ENCODE results near the gene SAPCD2.

Gene SAPCD2

GRCh38 chr9:137080260-137081122 lies 10.1 kb upstream of the SAPCD2 start:
- no peak for DNase-seq

DNA sequence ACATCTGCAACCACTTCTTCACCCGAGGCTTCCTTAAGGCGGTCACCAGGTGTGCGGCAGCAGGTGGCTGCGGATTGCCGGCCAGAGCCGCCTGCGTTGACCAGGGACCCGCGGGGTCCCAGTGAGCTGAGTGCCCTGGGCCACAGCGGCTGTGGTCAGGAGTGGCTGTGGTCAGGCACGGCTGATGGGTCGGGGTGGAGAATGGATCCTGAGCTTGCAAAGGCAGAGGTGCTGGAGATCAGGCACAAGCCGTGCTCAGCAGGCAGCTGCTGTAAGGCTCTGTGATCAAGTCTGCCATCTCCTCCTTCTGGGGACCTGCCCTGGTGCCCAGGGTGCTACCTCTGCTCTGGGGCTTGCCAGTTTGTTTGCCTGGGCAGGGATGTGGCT lies 9.0 kb upstream of the SAPCD2 start:
- no peak for DNase-seq

GRCh38 chr9:137078701-137079400 lies 8.5 kb upstream of the SAPCD2 start:
- DNase-seq: no peak

DNA sequence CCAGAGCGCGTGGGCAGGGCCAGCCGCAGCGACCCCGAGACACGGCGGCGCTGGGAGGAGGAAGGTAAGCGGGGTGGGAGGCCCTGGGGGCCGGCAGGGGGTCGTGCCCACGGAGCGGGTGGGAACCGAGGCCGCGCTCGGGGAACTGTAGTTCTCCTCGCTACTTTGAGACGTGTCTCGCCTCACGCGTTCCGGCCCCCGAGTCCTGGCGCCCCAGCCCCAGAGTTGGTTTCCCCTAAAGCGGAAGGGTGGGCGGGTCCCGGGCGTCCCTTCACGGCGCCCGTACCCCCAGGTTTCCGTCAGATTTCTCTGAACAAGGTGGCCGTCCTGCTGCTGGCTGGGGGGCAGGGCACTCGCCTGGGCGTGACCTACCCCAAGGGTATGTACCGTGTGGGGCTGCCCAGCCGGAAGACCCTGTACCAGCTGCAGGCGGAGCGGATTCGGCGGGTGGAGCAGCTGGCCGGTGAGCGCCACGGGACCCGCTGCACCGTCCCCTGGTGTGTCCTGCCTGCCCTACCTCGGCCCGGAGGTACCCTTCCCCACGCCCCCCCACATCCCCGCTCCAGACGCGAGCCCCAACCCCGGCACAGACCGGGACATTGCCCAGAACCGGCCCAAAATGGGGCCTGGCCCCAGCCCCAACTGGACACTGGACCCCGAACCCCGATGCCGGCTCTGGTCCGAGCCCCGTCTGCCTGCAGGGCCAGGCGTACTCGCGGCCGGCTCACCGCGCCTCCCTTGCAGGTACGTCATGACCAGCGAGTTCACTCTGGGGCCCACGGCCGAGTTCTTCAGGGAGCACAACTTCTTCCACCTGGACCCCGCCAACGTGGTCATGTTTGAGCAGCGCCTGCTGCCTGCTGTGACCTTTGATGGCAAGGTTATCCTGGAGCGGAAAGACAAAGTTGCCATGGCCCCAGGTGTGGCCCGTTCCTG lies 7.7 kb upstream of the SAPCD2 start:
- DNase-seq: peak; percentile 18

- peak; percentile 65 for DNase-seq
These were observed 6.8 kb upstream of the SAPCD2 start, which contains the start of gene UAP1L1 for GRCh38 chr9:137077010-137077747. Gene UAP1L1 (plus strand): TSS chr9:137077517. CDS start chr9:137077533, 16 bp downstream.

- no peak for DNase-seq
These were observed 6.3 kb upstream of the SAPCD2 start for GRCh38 chr9:137076636-137077009.

GRCh38 chr9:137075275-137075775 lies 5.0 kb upstream of the SAPCD2 start:
- no peak for DNase-seq

DNA sequence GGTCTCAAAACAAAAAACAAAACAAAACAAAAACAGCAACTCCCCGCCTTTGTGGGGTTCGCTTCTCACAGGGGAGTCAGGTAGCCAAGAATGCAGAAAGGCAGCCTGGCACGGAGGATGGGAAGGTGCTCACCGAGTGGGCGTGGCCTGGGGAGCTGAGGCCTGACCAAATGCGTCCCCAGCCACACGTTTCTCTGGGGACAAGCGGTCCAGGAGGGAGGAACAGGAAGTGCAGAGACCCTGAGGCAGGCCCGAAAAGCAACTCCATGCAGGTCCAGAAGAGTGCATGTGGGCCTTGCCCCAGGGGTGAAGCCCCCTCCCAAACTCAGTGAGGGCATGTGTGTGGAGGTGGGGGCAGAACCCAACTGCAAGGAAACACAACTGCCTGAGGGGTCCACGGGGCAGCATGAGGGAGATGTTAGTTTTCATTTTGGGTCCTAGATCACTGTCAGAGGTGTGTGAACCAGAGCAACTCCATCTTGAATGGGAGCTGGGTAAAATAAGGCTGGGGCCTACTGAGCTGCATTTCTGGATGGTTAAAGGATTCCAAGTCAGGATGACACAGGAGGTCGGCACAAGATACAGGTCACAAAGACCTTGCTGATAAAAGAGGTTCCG lies 4.4 kb upstream of the SAPCD2 start:
- no peak for DNase-seq

GRCh38 chr9:137073992-137074399 lies 3.6 kb upstream of the SAPCD2 start:
- no peak for DNase-seq

DNA sequence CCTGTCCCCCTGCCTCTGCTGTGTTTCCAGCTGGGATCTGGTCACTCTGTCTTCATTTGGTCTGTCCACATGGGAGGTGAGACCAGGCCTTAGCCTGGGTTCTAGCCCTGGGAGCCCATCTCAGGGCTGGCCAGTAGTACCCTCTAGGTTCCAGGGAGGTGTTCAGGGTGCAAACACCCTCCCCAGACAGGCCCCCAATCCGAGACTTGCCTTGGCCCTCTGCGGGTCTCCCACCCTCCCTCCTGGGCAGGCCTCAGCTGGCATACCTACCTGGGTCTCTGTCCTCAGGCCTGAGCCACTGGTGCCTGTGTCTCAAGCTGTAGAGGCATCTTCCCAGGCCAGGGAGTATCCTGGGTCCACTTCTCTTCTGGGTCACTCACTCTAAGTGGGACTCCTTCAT lies 925 bp upstream of the SAPCD2 start:
- no peak for DNase-seq

DNA sequence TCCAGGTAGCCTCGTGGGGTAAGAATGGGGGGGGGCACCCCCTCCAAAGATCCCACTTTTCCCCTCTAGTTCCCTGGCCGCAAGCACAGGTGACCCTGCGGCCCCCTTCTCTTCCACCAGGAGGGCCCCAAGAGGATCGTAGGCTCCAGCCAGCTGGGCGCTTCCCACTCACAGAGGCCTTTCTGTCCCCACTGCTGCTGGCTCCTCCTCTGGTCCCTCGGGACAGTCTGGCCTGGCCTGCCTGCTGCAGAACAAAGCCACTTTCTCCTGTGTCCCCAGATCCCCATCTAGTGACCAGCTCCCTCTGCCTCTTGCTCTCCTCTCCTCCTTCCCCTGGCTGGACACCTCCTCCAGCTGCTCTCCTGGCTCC lies 534 bp upstream of the SAPCD2 start:
- DNase-seq: no peak

DNA sequence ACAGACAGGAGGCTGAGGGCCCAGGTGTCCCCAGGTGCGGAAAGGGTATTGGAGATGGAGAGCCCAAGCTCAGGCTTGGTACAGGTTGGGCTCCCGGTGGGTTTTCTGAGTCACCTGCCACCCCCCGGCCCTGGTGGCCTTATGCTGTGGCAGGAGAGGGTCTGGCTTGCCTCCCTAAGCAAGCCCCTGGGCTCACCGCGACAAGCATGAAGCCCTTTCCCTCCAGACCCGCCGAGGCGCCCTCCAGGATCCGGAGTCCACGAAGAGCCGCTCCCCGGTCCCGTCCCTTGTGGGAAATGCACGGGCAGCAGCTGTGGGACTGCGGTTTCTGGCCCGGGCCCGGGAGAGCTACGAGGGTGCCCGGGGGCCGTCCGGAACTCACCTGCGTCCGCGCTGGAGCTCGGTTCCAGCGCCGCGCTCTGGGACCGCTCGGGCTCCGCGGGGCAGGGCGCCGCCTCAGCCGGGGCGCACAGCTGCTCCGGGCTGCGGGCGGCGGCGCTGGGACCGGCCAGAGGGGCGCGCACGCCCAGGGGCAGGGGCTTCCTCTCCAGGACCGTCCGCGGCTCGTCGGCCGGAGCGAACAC lies 757 bp downstream of the SAPCD2 start:
- no peak for DNase-seq

DNA sequence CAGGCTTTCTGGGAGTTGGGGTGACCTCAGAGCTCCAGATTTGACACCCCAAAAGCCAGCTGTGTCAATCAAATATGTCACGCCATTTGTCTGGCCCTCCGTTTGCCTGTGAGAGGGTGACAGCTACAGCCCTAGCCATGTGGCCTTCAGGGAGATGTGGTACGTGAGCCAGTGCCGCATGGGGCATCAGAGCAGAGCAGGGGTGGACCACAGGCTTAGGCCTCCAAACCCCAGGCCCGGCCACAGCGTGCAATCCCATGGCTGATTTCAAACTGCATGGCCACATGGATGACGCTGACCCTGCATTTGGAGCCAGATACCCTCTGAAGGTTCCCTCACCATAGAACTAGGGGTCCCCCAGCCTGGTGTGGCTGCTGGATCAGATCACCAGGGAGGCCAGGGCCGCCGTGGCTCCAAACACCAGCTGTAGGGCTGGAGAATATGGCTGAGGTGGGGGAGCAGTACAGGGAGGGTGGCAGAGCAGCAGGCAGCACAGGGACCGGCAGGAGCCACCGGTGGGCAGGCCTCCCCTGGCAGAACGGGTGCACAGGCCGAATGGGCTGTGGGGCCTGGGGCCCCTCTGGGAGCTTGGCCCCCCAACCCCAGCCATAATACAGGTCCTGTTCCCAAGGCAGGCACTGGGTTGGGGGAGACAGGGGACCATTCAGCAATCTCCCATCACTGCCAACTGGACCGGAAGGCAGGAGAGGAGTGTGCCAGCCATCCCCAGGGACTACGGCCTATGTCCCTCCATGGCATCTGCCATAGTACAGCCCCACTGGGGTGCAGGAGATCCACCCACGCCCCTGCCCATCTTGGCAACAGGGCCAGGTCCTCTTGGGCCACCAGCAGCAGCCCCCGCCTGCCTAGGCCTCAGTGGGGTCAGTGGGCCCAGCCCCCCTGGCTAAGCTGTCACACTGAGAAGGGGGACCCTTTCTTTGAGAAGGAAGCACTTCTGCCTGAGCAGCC lies 1.5 kb downstream of the SAPCD2 start:
- DNase-seq: no peak

DNA sequence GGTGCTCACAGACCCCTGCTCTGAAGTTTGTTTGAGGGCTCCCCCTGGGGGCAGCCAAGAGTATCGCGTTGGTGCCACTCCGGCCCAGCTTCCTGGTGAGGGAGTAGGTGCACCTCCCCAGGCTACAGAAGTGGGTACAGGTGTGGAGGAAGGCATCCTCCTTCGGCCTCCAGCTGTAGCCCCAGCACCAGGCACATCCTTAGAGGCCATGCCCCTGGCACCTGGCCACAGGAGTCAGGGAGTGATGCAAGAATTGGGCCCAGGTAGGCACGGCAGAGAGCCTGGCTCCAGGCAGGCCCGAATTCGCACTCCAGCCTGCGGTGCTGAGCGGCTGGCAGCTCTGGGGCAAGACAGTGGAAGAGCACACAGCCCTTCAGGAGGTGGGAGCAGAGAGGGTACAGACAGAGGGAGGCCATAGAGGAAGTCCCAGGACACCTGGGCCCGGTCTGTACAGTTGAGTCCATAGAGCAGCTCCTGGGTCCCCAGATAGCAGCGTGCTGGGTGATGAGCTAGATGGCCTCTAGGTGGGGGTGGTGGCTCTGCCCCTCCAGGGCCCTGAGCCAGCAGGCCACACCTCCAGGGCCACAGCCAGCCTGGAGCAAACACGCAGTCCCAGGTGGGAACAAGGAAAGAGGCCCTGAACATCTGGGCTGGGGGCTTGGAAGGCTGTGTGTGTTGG lies 2.4 kb downstream of the SAPCD2 start:
- peak; percentile 61 for DNase-seq

DNA sequence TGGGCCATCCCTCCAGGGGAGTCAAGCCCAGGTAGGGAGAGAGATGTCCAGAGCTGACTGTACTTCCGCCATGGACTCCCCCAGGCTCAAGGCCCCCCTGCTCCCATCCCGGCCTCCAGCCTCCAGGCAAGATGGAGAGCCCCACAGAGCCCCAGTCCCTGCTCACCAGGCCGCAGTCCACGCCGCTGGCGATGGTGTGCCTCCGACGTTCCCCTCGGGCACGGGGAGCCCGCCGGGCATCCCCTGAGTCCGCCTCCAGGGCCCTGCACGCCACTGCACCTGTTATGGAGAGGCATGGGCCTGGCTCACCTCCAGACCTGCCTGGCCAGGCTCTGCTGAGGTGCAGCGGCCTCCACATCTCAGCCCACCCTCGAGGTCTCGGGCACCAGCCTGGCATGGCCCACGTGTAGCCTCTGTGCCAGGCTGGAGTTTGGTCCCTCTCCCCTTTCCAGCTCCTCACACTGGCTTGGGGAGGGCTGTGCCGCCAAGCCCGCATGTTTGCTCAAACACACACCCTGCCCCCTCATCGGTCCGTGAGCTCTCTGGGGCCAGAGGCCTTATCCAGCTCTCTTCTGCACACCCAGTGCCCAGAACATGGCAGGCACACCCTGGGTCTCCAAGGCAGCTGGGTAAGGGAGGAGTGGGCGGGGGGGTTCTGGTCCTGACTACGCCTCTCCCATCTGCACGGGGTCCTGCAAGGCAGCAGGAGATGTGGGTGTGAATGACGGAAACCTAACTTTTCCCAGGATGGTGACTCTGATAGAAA lies 4.1 kb downstream of the SAPCD2 start:
- DNase-seq: no peak

DNA sequence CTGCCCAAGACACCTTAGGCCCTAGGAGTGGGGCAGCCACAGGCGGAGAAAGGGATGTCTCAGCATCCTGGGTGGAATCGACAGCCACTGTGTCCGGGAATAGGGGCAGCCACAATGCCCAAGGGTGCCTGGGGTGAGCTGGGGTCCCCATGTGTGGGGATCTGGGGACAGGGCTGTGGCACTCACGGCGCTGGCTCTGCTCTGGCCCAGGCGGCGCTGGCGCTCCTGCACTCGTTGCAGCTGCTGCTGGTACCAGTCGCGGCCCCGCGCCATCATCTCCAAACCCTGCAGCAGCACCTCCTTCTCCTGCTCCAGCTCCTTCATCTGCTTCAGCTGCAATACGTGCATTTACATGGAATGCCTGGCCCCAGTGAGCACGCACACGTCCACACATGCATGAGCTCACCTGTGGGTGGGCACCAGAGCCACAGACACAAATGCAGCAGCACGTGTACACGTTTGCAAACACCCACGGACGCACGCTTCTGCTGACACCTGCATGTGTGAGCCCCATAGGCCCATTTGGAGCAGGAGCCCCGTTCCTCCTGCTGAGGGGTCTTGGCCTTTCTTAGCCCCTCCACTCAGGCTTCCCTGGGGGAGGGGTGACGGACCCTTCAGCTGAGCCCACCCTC lies 4.9 kb downstream of the SAPCD2 start:
- DNase-seq: no peak

GRCh38 chr9:137064880-137065164 lies 5.5 kb downstream of the SAPCD2 start:
- DNase-seq: no peak

All from HCEC 1CT (cell line).